ENCODE measurements around the gene PTPRT.

GRCh38 chr20:42864116-42864515 lies 325.6 kb downstream of the PTPRT start:
- TF ChIP-seq EZH2 (IDR thresholded peaks at IDR 0.05) = no peak
- no peak for TF ChIP-seq POLR2AphosphoS5 (IDR thresholded peaks at IDR 0.05; ENCODE audit: borderline replicate concordance, low read depth, low read length)
- no peak for TF ChIP-seq FOXP2 (optimal IDR thresholded peaks at IDR 0.05; ENCODE audit: control extremely low read depth, extremely low read length, insufficient read depth)
